GM10266 (cell line): ENCODE results near the gene CTDNEP1.

ENCODE experiments used
- DNase-seq: peaks from one replicate; pipeline ENCODE4 v3.0.0; 2012; ENCODE audit errors: extremely low spot score
- CTCF ChIP-seq: IDR thresholded peaks from 2 replicates; pipeline ENCODE4 v1.5.1; 2012; ENCODE audit warnings: mild to moderate bottlenecking, low read depth; ENCODE audit not compliant: control insufficient read depth, insufficient read depth; ENCODE audit errors: missing control alignments

The CTDNEP1 gene

DNA sequence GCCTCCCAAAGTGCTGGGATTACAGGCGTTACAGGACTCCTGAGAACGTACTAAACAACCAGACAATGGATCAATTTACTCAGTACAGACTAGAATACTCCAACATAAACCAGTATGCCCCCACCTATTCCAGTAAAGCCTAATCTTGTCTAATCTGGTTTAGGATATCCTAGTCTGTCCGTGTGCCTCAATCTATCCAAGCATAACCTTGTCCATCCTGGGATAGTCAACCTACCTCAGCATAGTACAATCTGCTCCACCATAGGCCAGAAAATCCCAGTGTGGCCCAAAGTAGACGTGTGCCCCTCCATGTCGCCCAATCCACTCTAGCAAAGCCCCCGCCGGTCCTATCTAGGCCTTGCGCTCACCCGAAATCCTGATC is 17.8 kb downstream of the CTDNEP1 start:
- DNase-seq = no peak
- TF ChIP-seq CTCF = no peak

- TF ChIP-seq CTCF = no peak
- DNase-seq = no peak
Measured at GRCh38 chr17:7232114-7232513, 19.4 kb downstream of the CTDNEP1 start.

DNA sequence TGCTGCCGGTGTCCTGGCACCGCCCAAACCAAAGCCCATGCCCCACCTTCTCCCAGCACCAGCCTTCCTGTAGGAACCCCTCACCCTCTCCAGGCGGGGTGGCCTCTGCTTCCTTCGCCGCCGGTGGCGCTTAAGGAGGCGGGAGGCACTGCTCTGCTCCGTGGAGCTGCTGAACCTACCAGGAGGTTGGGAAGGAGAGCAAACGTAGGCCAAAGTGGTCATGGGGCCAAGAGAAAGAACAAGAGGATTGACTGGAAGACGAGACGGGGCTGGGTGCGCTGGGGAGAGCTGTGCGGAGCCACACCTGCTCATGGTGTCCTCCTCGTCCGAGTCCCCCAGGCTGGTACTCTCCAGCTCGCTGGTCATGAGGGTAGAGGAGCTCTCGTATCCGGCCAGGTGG is 22.0 kb downstream of the CTDNEP1 start:
- no peak for DNase-seq
- TF ChIP-seq CTCF = no peak

DNA sequence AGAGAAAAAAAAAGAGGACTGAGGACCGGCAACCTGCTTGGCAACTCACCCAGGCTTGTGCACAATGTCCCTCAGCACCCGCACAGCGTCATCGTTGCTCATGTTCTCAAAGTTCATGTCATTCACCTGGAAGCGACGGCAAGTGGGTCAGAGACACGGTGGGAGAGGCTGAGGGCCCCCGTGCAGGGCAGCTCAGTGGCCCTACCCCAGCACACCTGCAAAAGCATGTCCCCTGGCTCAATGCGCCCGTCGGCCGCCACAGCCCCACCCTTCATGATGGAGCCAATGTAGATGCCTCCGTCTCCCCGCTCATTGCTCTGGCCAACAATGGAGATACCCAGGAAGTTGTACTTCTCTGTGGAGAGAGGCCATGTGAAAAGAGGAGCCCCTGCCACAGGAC is 22.6 kb downstream of the CTDNEP1 start:
- no peak for TF ChIP-seq CTCF
- no peak for DNase-seq

DNA sequence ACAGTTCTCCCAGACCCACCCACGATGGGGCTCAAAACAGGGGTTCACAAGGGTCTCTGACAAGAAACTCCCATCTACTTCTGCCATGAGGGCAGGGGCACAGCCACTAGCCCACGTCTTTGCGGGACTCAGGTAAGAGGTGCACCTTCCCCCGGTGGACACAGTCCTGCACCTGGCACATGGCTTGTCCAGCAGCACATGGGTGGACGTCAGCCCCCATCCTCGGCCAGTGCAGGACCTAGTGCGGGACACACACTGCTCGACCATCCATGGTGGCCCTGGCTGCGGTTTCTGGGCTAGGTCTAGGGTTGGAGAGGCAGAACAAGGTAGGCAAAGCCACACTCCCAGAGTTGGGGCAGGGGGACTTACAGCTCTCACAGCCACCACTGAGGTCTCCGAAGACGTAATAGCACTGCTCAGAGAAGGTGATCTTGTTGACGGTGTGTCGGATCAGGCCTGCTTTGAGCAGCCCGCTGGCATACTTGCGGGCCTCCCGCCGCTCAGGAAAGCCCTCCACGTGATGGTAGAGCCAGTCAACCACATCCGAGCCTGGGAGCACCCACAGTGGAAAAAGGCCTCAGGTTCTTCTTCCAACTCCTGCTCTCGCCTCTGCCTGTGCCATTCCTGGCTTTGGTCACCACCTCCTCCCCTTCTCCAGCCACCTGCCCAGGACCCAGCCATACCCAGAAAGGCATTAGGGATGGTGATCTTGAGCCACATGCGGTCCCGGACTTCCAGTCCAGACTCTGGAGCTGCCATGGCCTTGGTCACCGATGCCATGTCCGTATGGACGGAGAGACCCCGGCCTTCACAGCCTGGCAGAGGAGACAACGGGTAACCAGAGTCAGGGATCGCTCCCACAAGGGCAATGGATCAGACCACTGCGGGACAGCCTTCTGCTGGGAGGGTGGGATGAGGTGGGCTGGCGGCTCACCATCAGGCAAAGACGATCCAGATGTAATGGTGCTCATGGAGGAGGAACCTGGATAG is 24.5 kb downstream of the CTDNEP1 start:
- TF ChIP-seq CTCF = no peak
- DNase-seq = no peak

GRCh38 chr17:7225711-7226331 is 25.7 kb downstream of the CTDNEP1 start:
- TF ChIP-seq CTCF = no peak
- no peak for DNase-seq

- TF ChIP-seq CTCF = no peak
- no peak for DNase-seq
Measured at GRCh38 chr17:7224661-7225111, 26.8 kb downstream of the CTDNEP1 start.
